Measurements from ENCODE around the gene CLEC11A.

DNA sequence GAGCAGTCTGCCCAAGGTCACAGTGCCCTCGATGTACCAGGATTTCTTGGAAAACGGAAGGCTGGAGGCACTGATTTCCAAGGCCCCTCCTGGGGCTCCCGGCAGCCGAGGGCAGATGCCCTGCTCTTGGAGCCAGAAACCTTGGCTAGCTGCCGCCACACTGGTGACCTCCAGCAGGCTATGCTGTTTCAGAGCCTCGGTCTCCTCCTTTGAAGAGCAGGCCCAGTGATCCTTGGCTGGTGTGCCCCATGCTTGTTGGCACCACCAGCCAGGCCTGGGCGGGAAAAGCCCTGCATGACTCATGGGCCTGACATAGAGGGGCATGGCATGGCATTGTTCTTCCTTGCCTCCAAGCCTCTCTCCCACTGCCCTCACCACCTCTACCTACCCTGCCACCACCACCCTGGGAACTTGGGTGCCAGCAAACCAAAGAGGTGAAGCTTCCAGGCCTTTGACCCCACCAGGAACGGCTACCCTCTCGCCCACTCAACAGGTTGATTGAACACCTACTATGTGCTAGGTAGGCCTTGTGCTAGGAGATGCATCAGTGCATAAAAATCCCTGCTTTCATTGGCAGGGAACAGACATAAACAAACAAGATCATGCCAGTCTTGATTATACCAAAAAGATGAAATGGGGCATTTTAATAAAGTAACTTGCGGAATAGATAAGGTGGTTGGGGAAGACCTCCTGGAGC is 1.6 kb upstream of the CLEC11A start:
- TF ChIP-seq, protein P1, sequence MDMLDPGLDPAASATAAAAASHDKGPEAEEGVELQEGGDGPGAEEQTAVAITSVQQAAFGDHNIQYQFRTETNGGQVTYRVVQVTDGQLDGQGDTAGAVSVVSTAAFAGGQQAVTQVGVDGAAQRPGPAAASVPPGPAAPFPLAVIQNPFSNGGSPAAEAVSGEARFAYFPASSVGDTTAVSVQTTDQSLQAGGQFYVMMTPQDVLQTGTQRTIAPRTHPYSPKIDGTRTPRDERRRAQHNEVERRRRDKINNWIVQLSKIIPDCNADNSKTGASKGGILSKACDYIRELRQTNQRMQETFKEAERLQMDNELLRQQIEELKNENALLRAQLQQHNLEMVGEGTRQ (IDR thresholded peaks at IDR 0.05; ENCODE audit: low read length) = no peak
- no peak for TF ChIP-seq CBX8 (IDR thresholded peaks at IDR 0.05; ENCODE audit: borderline replicate concordance, low read depth, low read length)
- TF ChIP-seq SIN3A (conservative IDR thresholded peaks at IDR 0.05 in 1 of 2, IDR thresholded peaks at IDR 0.05 in 1 of 2; ENCODE audit: low read depth in 1 of 2, low read length in 2 of 2) = no peak
- TF ChIP-seq, protein P2, sequence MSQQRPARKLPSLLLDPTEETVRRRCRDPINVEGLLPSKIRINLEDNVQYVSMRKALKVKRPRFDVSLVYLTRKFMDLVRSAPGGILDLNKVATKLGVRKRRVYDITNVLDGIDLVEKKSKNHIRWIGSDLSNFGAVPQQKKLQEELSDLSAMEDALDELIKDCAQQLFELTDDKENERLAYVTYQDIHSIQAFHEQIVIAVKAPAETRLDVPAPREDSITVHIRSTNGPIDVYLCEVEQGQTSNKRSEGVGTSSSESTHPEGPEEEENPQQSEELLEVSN (IDR thresholded peaks at IDR 0.05) = no peak
- no peak for TF ChIP-seq SAP30 (IDR thresholded peaks at IDR 0.05; ENCODE audit: insufficient read depth, insufficient replicate concordance, low read length)
- no peak for TF ChIP-seq SRF (IDR thresholded peaks at IDR 0.05; ENCODE audit: low read depth, low read length)
- no peak for TF ChIP-seq CHD2 (IDR thresholded peaks at IDR 0.05; ENCODE audit: low read length)
- TF ChIP-seq POLR2A (IDR thresholded peaks at IDR 0.05; ENCODE audit: control extremely low read depth in 1 of 2, low read depth in 2 of 2, low read length in 2 of 2) = no peak
- TF ChIP-seq, protein P3, sequence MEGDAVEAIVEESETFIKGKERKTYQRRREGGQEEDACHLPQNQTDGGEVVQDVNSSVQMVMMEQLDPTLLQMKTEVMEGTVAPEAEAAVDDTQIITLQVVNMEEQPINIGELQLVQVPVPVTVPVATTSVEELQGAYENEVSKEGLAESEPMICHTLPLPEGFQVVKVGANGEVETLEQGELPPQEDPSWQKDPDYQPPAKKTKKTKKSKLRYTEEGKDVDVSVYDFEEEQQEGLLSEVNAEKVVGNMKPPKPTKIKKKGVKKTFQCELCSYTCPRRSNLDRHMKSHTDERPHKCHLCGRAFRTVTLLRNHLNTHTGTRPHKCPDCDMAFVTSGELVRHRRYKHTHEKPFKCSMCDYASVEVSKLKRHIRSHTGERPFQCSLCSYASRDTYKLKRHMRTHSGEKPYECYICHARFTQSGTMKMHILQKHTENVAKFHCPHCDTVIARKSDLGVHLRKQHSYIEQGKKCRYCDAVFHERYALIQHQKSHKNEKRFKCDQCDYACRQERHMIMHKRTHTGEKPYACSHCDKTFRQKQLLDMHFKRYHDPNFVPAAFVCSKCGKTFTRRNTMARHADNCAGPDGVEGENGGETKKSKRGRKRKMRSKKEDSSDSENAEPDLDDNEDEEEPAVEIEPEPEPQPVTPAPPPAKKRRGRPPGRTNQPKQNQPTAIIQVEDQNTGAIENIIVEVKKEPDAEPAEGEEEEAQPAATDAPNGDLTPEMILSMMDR (IDR thresholded peaks at IDR 0.05; ENCODE audit: control extremely low read depth in 1 of 3, insufficient read depth in 1 of 3, low read depth in 1 of 3, low read length in 3 of 3) = no peak
- TF ChIP-seq EP300 (IDR thresholded peaks at IDR 0.05; ENCODE audit: borderline replicate concordance in 1 of 2, low read depth in 2 of 2, low read length in 2 of 2) = no peak
- no peak for TF ChIP-seq TEAD4 (IDR thresholded peaks at IDR 0.05; ENCODE audit: low read depth, low read length)
- no peak for TF ChIP-seq EZH2 (IDR thresholded peaks at IDR 0.05; ENCODE audit: low read depth, low read length, severe bottlenecking)
- no peak for TF ChIP-seq RAD21 (IDR thresholded peaks at IDR 0.05 in 1 of 2, conservative IDR thresholded peaks at IDR 0.05 in 1 of 2; ENCODE audit: low read depth in 2 of 2, low read length in 2 of 2)
- no peak for TF ChIP-seq NRF1 (IDR thresholded peaks at IDR 0.05; ENCODE audit: low read depth, low read length)
